ENCODE data around the gene MTAP. TPM values are rescaled to one million over a fixed set of nuclear protein-coding genes. Genes with fewer than 3 reads are reported as not detected.

Gene MTAP
- total RNA-seq, 1 donor from 2014 or later = 56.1 TPM

GRCh38 chr9:21770871-21771560 is 31.4 kb upstream of the MTAP start:
- peaks cover 6% of the 10 kb centered on the region for H3K27me3 Mint-ChIP-seq (ENCODE audit: low read depth, unreplicated experiment)
- H3K4me3 ChIP-seq (ENCODE audit: insufficient read depth, low read depth, low read length) = no peak overlapping the region
- peak overlapping the region; percentile 54 for H3K4me2 ChIP-seq (ENCODE audit: low read length)
- H4K20me1 ChIP-seq (ENCODE audit: insufficient read depth, low read length) = no peaks in the 10 kb centered on the region
- no peaks in the 10 kb centered on the region for H3K27me3 ChIP-seq (ENCODE audit: insufficient read depth, low read length)
- peaks cover 11% of the 10 kb centered on the region for H3K4me1 Mint-ChIP-seq (ENCODE audit: low read depth, unreplicated experiment)
- H3K36me3 ChIP-seq (ENCODE audit: insufficient read depth, low read length) = no peaks in the 10 kb centered on the region
- peak; percentile 56 for FAIRE-seq
- no peaks in the 10 kb centered on the region for H3K36me3 Mint-ChIP-seq (ENCODE audit: low read depth, unreplicated experiment)
- peak; percentile 91 for DNase-seq (ENCODE audit: low read depth)
- peak overlapping the region; percentile 32 for H3K9ac ChIP-seq (ENCODE audit: low read length)
- no peaks in the 10 kb centered on the region for H3K79me2 ChIP-seq (ENCODE audit: insufficient read depth, low read length)
- TF ChIP-seq EZH2 (IDR thresholded peaks at IDR 0.05; ENCODE audit: insufficient read depth, low read length) = no peak
- TF ChIP-seq, protein P1, sequence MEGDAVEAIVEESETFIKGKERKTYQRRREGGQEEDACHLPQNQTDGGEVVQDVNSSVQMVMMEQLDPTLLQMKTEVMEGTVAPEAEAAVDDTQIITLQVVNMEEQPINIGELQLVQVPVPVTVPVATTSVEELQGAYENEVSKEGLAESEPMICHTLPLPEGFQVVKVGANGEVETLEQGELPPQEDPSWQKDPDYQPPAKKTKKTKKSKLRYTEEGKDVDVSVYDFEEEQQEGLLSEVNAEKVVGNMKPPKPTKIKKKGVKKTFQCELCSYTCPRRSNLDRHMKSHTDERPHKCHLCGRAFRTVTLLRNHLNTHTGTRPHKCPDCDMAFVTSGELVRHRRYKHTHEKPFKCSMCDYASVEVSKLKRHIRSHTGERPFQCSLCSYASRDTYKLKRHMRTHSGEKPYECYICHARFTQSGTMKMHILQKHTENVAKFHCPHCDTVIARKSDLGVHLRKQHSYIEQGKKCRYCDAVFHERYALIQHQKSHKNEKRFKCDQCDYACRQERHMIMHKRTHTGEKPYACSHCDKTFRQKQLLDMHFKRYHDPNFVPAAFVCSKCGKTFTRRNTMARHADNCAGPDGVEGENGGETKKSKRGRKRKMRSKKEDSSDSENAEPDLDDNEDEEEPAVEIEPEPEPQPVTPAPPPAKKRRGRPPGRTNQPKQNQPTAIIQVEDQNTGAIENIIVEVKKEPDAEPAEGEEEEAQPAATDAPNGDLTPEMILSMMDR (IDR thresholded peaks at IDR 0.05; ENCODE audit: insufficient read depth, low read depth, low read length) = no peak
- peak overlapping the region; percentile 71 for H3K27ac ChIP-seq (ENCODE audit: low read depth, low read length)
- H3K9me3 Mint-ChIP-seq (ENCODE audit: unreplicated experiment) = no peaks in the 10 kb centered on the region
- H3K27ac Mint-ChIP-seq (ENCODE audit: unreplicated experiment) = peak overlapping the region; percentile 77
- peak overlapping the region; percentile 31 for H2AFZ ChIP-seq (ENCODE audit: low read depth, low read length)
- no peaks in the 10 kb centered on the region for H3K9me3 ChIP-seq (ENCODE audit: insufficient read depth, low read depth, low read length)
- peaks cover 5% of the 10 kb centered on the region for H3K4me1 ChIP-seq (ENCODE audit: insufficient read depth, low read length)
- H3K4me3 Mint-ChIP-seq (ENCODE audit: unreplicated experiment) = no peak overlapping the region

GRCh38 chr9:21777701-21778100 is 24.7 kb upstream of the MTAP start:
- Mint-ChIP-seq H3K27ac (ENCODE audit: unreplicated experiment) (no peak overlapping the region), H3K36me3 (ENCODE audit: low read depth, unreplicated experiment) (no peaks in the 10 kb centered on the region), H3K4me3 (ENCODE audit: unreplicated experiment) (no peak overlapping the region), H3K4me1 (ENCODE audit: low read depth, unreplicated experiment) (no peaks in the 10 kb centered on the region), H3K9me3 (ENCODE audit: unreplicated experiment) (no peaks in the 10 kb centered on the region), H3K27me3 (ENCODE audit: low read depth, unreplicated experiment) (no peaks in the 10 kb centered on the region)
- H3K9me3 ChIP-seq (ENCODE audit: insufficient read depth, low read depth, low read length) = no peaks in the 10 kb centered on the region
- H3K4me1 ChIP-seq (ENCODE audit: insufficient read depth, low read length) = peaks cover 26% of the 10 kb centered on the region
- no peaks in the 10 kb centered on the region for H4K20me1 ChIP-seq (ENCODE audit: insufficient read depth, low read length)
- H3K27ac ChIP-seq (ENCODE audit: low read depth, low read length) = peak overlapping the region; percentile 74
- H3K79me2 ChIP-seq (ENCODE audit: insufficient read depth, low read length) = no peaks in the 10 kb centered on the region
- H3K4me2 ChIP-seq (ENCODE audit: low read length) = peak overlapping the region; percentile 58
- H3K9ac ChIP-seq (ENCODE audit: low read length) = no peak overlapping the region
- DNase-seq (ENCODE audit: low read depth) (peak; percentile 96), FAIRE-seq (no peak)
- no peak overlapping the region for H2AFZ ChIP-seq (ENCODE audit: low read depth, low read length)
- TF ChIP-seq EZH2 (IDR thresholded peaks at IDR 0.05; ENCODE audit: insufficient read depth, low read length) = no peak
- TF ChIP-seq, protein P1 (IDR thresholded peaks at IDR 0.05; ENCODE audit: insufficient read depth, low read depth, low read length) = no peak
- H3K27me3 ChIP-seq (ENCODE audit: insufficient read depth, low read length) = no peaks in the 10 kb centered on the region
- H3K4me3 ChIP-seq (ENCODE audit: insufficient read depth, low read depth, low read length) = no peak overlapping the region
- H3K36me3 ChIP-seq (ENCODE audit: insufficient read depth, low read length) = no peaks in the 10 kb centered on the region

- peak overlapping the region; percentile 74 for H3K27ac ChIP-seq (ENCODE audit: low read depth, low read length)
- no peaks in the 10 kb centered on the region for H3K27me3 ChIP-seq (ENCODE audit: insufficient read depth, low read length)
- Mint-ChIP-seq H3K27me3 (ENCODE audit: low read depth, unreplicated experiment) (no peaks in the 10 kb centered on the region), H3K4me1 (ENCODE audit: low read depth, unreplicated experiment) (no peaks in the 10 kb centered on the region), H3K27ac (ENCODE audit: unreplicated experiment) (no peak overlapping the region), H3K9me3 (ENCODE audit: unreplicated experiment) (no peaks in the 10 kb centered on the region), H3K4me3 (ENCODE audit: unreplicated experiment) (no peak overlapping the region), H3K36me3 (ENCODE audit: low read depth, unreplicated experiment) (no peaks in the 10 kb centered on the region)
- no peak overlapping the region for H3K9ac ChIP-seq (ENCODE audit: low read length)
- no peak overlapping the region for H3K4me3 ChIP-seq (ENCODE audit: insufficient read depth, low read depth, low read length)
- H4K20me1 ChIP-seq (ENCODE audit: insufficient read depth, low read length) = no peaks in the 10 kb centered on the region
- H2AFZ ChIP-seq (ENCODE audit: low read depth, low read length) = no peak overlapping the region
- H3K4me1 ChIP-seq (ENCODE audit: insufficient read depth, low read length) = peaks cover 26% of the 10 kb centered on the region
- H3K4me2 ChIP-seq (ENCODE audit: low read length) = peak overlapping the region; percentile 58
- DNase-seq (ENCODE audit: low read depth) (peak; percentile 65), FAIRE-seq (peak; percentile 89)
- H3K79me2 ChIP-seq (ENCODE audit: insufficient read depth, low read length) = no peaks in the 10 kb centered on the region
- TF ChIP-seq EZH2 (IDR thresholded peaks at IDR 0.05; ENCODE audit: insufficient read depth, low read length) = no peak
- TF ChIP-seq, protein P1 (IDR thresholded peaks at IDR 0.05; ENCODE audit: insufficient read depth, low read depth, low read length) = no peak
- no peaks in the 10 kb centered on the region for H3K36me3 ChIP-seq (ENCODE audit: insufficient read depth, low read length)
- H3K9me3 ChIP-seq (ENCODE audit: insufficient read depth, low read depth, low read length) = no peaks in the 10 kb centered on the region
These were observed 24.1 kb upstream of the MTAP start for GRCh38 chr9:21778304-21778703.
